Sigmoid colon (tissue), 7 donors: ENCODE data around the gene TMIGD2. TPM values are rescaled to one million over a fixed set of nuclear protein-coding genes. Genes with fewer than 3 reads are reported as not detected.

Experiments used
- DNase-seq: peaks from one replicate; pipeline ENCODE4 v3.0.0-alpha.2; 2019
- H3K27ac ChIP-seq, 4 donors: fragments of 200-600 bp; sonication (generic); one replicate each; pipeline ENCODE4 v1.5.1; 2016 to 2019; ENCODE audit warnings: mild to moderate bottlenecking in 1 of 4
- H3K27me3 ChIP-seq, 3 donors: fragments of 200-600 bp; sonication (generic); one replicate each; pipeline ENCODE4 v1.5.1; 2019; ENCODE audit warnings: mild to moderate bottlenecking in 1 of 3
- H3K36me3 ChIP-seq, 4 donors: fragments of 200-600 bp; sonication (generic); one replicate each; pipeline ENCODE4 v1.5.1; 2016 to 2019
- H3K4me1 ChIP-seq, 4 donors: fragments of 200-600 bp; sonication (generic); one replicate each; pipeline ENCODE4 v1.5.1; 2017 to 2019
- H3K4me3 ChIP-seq, 4 donors: fragments of 200-600 bp; sonication (generic); one replicate each; pipeline ENCODE4 v1.5.1; 2017 to 2019; ENCODE audit warnings: mild to moderate bottlenecking in 2 of 4, moderate library complexity in 1 of 4
- H3K9me3 ChIP-seq, 4 donors: fragments of 200-600 bp in 3 of 4; sonication (generic) in 3 of 4; one replicate each; pipeline versions ENCODE4 v1.5.1 to v1.6.1; 2013 to 2019
- EP300 ChIP-seq, 4 donors: sonication (generic); formaldehyde crosslinking; IDR thresholded peaks; one replicate each; pipeline ENCODE4 v1.6.1; 2017; ENCODE audit warnings: antibody characterized with exemption in 4 of 4
- POLR2A ChIP-seq, 2 donors: fragments of 450-650 bp; IDR thresholded peaks; one replicate each; pipeline ENCODE4 v1.6.1; 2016; ENCODE audit warnings: antibody characterized with exemption in 2 of 2, mild to moderate bottlenecking in 2 of 2, moderate library complexity in 2 of 2
- POLR2AphosphoS5 ChIP-seq, 4 donors: sonication (generic); formaldehyde crosslinking; IDR thresholded peaks; one replicate each; pipeline ENCODE4 v1.6.1; 2017; ENCODE audit warnings: antibody characterized with exemption in 4 of 4
- WGBS, 2 donors: extraction: QIAGEN DNeasy Blood & Tissue Kit; methylation state at CpG; one replicate each; pipeline ENCODE4 v1.1.7; 2013; 5-methylcytosine and 5-hydroxymethylcytosine counted together
- intact Hi-C: fragments of 100-400 bp; cut with DNase I; formaldehyde crosslinking; loops from one replicate; pipeline ENCODE4 v1.15.1; 2023
- polyA plus RNA-seq, 3 donors: library from polyadenylated mRNA; stranded (reverse); fragments of 200-250 nt; gene quantifications; one replicate each; pipeline ENCODE4 v1.2.3, GENCODE V29; 2013
- total RNA-seq, 4 donors: library from RNA; depleted of rRNA; stranded (reverse); fragments of >200 nt; gene quantifications; one replicate each; pipeline ENCODE4 v1.1.0, GENCODE V29; 2016
- TF ChIP-seq, protein P1 (sequence below), 4 experiments: fragments of 450-650 bp in 3 of 4; fragments of 200-600 bp in 1 of 4; IDR thresholded peaks; one replicate each; pipeline ENCODE4 v1.5.1; 2016 to 2019; ENCODE audit warnings: antibody characterized with exemption in 4 of 4, mild to moderate bottlenecking in 3 of 4, moderate library complexity in 2 of 4
- donor health status: healthy with polysubstance abuse.
- donor health status: Bipolar disorder and iron deficiency.
- donor health status: healthy.

TMIGD2 gene
- total and polyA plus RNA-seq, 7 donors: 0.60 to 6.3 TPM; not detected in 5

DNA sequence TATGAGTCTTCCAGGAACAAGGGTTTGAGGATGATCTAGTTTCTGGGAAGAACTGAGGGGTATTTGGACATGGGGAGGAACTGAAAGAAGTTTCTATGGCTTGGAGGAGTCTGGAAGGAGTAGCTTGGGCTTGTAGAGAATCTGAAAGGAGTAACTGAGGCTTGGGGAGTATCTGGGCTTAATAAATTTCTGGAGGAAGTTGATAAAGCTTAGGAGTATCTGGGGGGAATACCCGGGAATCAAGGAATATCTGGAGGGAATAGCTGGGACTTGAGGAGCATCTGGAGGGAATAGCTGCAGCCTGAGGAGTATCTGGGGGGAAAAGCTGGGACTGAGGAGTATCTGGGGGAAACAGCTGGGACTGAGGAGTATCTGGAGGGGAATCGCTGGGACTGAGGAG is 18.2 kb upstream of the TMIGD2 start:
- H3K27me3 ChIP-seq: peaks cover 0 to 3% (median 0%) of the 10 kb centered on the region in 3 donors
- no peak overlapping the region for H3K27ac ChIP-seq
- no peak for TF ChIP-seq POLR2A (IDR thresholded peaks at IDR 0.05)
- TF ChIP-seq, protein P1, sequence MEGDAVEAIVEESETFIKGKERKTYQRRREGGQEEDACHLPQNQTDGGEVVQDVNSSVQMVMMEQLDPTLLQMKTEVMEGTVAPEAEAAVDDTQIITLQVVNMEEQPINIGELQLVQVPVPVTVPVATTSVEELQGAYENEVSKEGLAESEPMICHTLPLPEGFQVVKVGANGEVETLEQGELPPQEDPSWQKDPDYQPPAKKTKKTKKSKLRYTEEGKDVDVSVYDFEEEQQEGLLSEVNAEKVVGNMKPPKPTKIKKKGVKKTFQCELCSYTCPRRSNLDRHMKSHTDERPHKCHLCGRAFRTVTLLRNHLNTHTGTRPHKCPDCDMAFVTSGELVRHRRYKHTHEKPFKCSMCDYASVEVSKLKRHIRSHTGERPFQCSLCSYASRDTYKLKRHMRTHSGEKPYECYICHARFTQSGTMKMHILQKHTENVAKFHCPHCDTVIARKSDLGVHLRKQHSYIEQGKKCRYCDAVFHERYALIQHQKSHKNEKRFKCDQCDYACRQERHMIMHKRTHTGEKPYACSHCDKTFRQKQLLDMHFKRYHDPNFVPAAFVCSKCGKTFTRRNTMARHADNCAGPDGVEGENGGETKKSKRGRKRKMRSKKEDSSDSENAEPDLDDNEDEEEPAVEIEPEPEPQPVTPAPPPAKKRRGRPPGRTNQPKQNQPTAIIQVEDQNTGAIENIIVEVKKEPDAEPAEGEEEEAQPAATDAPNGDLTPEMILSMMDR (IDR thresholded peaks at IDR 0.05): no peak
- no peak for TF ChIP-seq EP300 (IDR thresholded peaks at IDR 0.05)
- TF ChIP-seq POLR2AphosphoS5 (IDR thresholded peaks at IDR 0.05): no peak
- intact Hi-C loops: no loop called here
- no peaks in the 10 kb centered on the region for H3K4me1 ChIP-seq
- no peaks in the 10 kb centered on the region for H3K9me3 ChIP-seq
- 94% methylated on average over 2 of the region's 2 CpGs for WGBS, 2 donors
- no peaks in the 10 kb centered on the region for H3K36me3 ChIP-seq
- H3K4me3 ChIP-seq: no peak overlapping the region
- DNase-seq: no peak

DNA sequence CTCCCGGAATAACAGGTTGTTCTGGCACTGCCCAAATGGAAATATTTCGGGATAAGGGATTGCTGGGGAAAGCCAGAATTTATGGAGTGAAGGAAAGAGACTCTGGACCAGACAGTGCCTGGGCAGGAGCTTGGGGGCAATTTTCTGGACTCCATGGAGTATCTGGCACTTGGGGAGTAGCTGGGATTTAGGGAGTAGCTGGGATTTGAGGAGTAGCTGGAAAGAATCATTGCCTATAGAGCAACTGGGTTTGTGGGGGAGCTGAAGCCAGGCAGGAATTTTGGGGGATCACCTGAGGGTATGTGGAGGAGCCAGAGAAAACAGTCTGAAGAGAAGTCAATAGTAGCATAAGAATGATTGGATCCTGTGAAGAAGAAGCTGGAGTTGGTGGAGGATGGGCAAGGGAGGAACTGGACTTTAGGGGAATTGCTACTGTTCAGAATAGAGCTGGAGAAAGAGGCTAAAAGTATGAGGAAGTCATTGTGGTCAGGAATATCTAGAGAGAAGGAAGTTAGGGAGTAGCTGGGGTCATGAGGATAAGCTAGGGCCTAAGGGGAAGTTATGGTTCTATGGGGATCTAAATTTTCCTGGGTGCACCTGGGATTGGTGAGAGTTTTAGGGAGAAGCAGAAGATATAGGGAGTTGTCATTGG is 17.0 kb upstream of the TMIGD2 start:
- peaks cover 0 to 3% (median 0%) of the 10 kb centered on the region in 3 donors for H3K27me3 ChIP-seq
- no peaks in the 10 kb centered on the region for H3K4me1 ChIP-seq
- intact Hi-C loops: no loop called here
- H3K9me3 ChIP-seq: no peaks in the 10 kb centered on the region
- DNase-seq: no peak
- no peak overlapping the region for H3K27ac ChIP-seq
- no peak overlapping the region for H3K4me3 ChIP-seq
- TF ChIP-seq POLR2AphosphoS5 (IDR thresholded peaks at IDR 0.05): no peak
- no peaks in the 10 kb centered on the region for H3K36me3 ChIP-seq
- 96 to 99% methylated on average over 2 of the region's 2 CpGs for WGBS, 2 donors

DNA sequence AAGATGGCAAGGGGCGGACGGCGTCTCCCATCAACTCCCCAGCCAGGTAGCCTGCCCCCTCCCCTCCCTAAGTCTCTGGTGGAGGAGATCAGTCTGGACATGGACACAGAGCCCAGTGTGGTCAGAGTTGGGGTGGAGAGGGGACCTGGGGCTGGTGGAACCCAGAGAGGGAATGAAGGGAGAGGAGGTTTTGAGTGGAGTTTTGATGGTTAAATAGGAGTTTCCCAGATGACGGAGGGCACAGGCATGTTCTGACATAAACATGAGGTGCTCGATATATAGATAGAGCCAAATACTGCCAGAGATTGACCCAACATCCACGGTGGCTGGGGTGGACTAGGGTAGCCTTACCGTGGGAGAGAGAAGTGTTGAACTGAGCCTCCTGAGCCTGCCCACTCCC is 16.3 kb upstream of the TMIGD2 start:
- Histone ChIP-seq H3K36me3 (no peaks in the 10 kb centered on the region), H3K4me1 (no peaks in the 10 kb centered on the region), H3K27ac (no peak overlapping the region), H3K27me3 (peaks cover 0 to 3% (median 0%) of the 10 kb centered on the region in 3 donors), H3K9me3 (no peaks in the 10 kb centered on the region), H3K4me3 (no peak overlapping the region)
- DNase-seq: no peak
- intact Hi-C loops: no loop called here
- TF ChIP-seq POLR2A (IDR thresholded peaks at IDR 0.05): no peak
- TF ChIP-seq EP300 (IDR thresholded peaks at IDR 0.05): no peak
- no peak for TF ChIP-seq POLR2AphosphoS5 (IDR thresholded peaks at IDR 0.05)
- 95 to 96% methylated on average over 7 of the region's 7 CpGs for WGBS, 2 donors

DNA sequence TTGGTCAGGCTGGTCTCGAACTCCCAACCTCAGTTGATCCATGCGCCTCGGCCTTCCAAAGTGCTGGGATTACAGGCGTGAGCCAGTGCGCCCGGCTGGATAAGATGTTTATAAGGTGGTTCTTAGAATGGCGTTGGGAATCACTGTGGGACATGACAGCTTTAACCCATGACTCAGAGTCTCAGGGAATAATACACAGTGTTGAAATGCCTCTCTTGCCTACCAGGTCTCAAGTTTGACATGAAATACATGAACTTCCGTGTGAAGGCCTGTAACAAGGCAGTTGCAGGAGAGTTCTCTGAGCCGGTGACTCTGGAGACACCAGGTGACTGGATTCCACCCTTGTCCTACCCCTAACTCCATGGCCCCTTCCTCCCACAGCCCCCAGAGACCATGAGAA is 14.8 kb upstream of the TMIGD2 start:
- TF ChIP-seq POLR2AphosphoS5 (IDR thresholded peaks at IDR 0.05) (no peak), POLR2A (IDR thresholded peaks at IDR 0.05) (no peak), EP300 (IDR thresholded peaks at IDR 0.05) (no peak)
- TF ChIP-seq, protein P1 (IDR thresholded peaks at IDR 0.05): no peak
- Histone ChIP-seq H3K9me3 (no peaks in the 10 kb centered on the region), H3K4me3 (no peak overlapping the region), H3K27ac (no peak overlapping the region), H3K4me1 (no peaks in the 10 kb centered on the region), H3K36me3 (no peaks in the 10 kb centered on the region), H3K27me3 (peaks cover 0 to 3% (median 0%) of the 10 kb centered on the region in 3 donors)
- intact Hi-C loops: no loop called here
- 88 to 92% methylated on average over 9 of the region's 9 CpGs for WGBS, 2 donors
- no peak for DNase-seq

DNA sequence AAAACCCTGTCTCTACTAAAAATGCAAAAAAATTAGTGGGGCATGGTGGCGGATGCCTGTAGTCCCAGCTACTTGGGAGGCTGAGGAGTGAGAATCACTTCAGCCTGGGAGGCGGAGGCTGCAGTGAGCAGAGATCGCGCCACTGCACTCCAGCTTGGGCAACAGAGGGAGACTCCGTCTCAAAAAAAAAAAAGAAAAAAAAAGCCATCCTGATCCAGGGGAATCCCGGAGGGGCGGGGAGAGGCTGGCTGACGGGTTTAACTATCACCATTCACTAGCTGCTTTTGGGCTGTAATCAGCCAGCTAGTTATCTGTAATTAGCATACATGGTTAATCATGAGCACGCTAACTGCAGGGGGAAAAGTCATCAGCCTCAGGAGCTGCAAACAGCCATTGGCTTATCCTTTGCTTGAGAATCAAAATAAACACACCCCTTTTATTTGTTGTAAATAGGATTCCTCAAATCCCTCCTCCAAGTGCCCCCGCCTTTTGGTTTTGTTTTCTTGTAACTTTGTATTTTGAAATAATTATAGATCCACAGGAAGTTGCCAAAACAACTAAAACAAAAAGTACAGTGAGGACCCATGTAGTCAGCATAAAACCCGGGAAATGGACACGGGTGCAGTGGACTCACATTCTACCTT is 11.8 kb upstream of the TMIGD2 start:
- intact Hi-C loops: no loop called here
- no peak overlapping the region for H3K4me3 ChIP-seq
- no peaks in the 10 kb centered on the region for H3K36me3 ChIP-seq
- no peaks in the 10 kb centered on the region for H3K4me1 ChIP-seq
- H3K27me3 ChIP-seq: peaks cover 0 to 3% (median 0%) of the 10 kb centered on the region in 3 donors
- 21 to 56% methylated on average over 12 of the region's 12 CpGs for WGBS, 2 donors
- TF ChIP-seq POLR2AphosphoS5 (IDR thresholded peaks at IDR 0.05): no peak
- TF ChIP-seq, protein P1 (IDR thresholded peaks at IDR 0.05): no peak
- no peak for TF ChIP-seq EP300 (IDR thresholded peaks at IDR 0.05)
- no peak for TF ChIP-seq POLR2A (IDR thresholded peaks at IDR 0.05)
- no peak for DNase-seq
- H3K9me3 ChIP-seq: no peaks in the 10 kb centered on the region
- no peak overlapping the region for H3K27ac ChIP-seq
